Keratinocyte (primary cell): ENCODE measurements around the gene RASA3. TPM values are rescaled to one million over a fixed set of nuclear protein-coding genes. Genes with fewer than 3 reads are reported as not detected.

Experiments
- DNase-seq: peaks from one replicate; pipeline ENCODE4 v3.0.0-alpha.2; 2011; ENCODE audit warnings: low read depth, missing footprints, low spot score
- FAIRE-seq: peaks from 2 replicates; lab custom pipeline; 2011; peaks lifted over from hg19 to GRCh38; lab: Jason Lieb, UNC
- H2AFZ ChIP-seq: 2 replicates; pipeline ENCODE4 v1.6.0; 2012; ENCODE audit warnings: low read length, control low read depth, inconsistent platforms; ENCODE audit not compliant: control insufficient read depth
- H3K27ac ChIP-seq: 2 replicates; pipeline ENCODE4 v1.5.1; 2011; ENCODE audit warnings: low read length; ENCODE audit not compliant: control insufficient read depth, insufficient read depth
- H3K27me3 ChIP-seq: 3 replicates; pipeline ENCODE4 v1.6.0; 2011; ENCODE audit warnings: low read length; ENCODE audit not compliant: control insufficient read depth, insufficient read depth; ENCODE audit errors: extremely low read depth
- H3K36me3 ChIP-seq, 2 experiments: 2 replicates in 1 of 2; 3 replicates in 1 of 2; pipeline ENCODE4 v1.5.1; 2011; ENCODE audit warnings: low read length in 2 of 2, mild to moderate bottlenecking in 1 of 2; ENCODE audit not compliant: control insufficient read depth in 2 of 2, insufficient read depth in 2 of 2; ENCODE audit errors: extremely low read depth in 1 of 2
- H3K4me1 ChIP-seq: 3 replicates; pipeline ENCODE4 v1.5.1; 2011; ENCODE audit warnings: low read length; ENCODE audit not compliant: control insufficient read depth, insufficient read depth; ENCODE audit errors: extremely low read depth
- H3K4me2 ChIP-seq: 3 replicates; pipeline ENCODE4 v1.6.0; 2011; ENCODE audit warnings: low read depth, low read length; ENCODE audit not compliant: control insufficient read depth, insufficient read depth; ENCODE audit errors: extremely low read depth
- H3K4me3 ChIP-seq, 3 experiments: fragments of 200-600 bp in 1 of 3; sonication (generic) in 1 of 3; 2 replicates in 2 of 3; 3 replicates in 1 of 3; pipeline ENCODE4 v1.5.1; 2011 to 2016; ENCODE audit warnings: low read length in 3 of 3, mild to moderate bottlenecking in 3 of 3, control low read depth in 2 of 3, inconsistent platforms in 1 of 3, low read depth in 1 of 3, mixed read lengths in 1 of 3, mixed run types in 1 of 3, moderate library complexity in 1 of 3; ENCODE audit not compliant: control insufficient read depth in 2 of 3, insufficient read depth in 2 of 3; ENCODE audit errors: extremely low read depth in 1 of 3
- H3K79me2 ChIP-seq: 2 replicates; pipeline ENCODE4 v1.6.0; 2012; ENCODE audit warnings: low read length; ENCODE audit not compliant: control insufficient read depth, insufficient read depth
- H3K9ac ChIP-seq: 3 replicates; pipeline ENCODE4 v1.6.0; 2011; ENCODE audit warnings: low read length; ENCODE audit not compliant: control insufficient read depth, insufficient read depth; ENCODE audit errors: extremely low read depth
- H3K9me1 ChIP-seq: 3 replicates; pipeline ENCODE4 v1.6.0; 2011; ENCODE audit warnings: low read length; ENCODE audit not compliant: control insufficient read depth, insufficient read depth; ENCODE audit errors: extremely low read depth
- H3K9me3 ChIP-seq: 2 replicates; pipeline ENCODE4 v1.5.1; 2012; ENCODE audit warnings: low read depth, low read length; ENCODE audit not compliant: control insufficient read depth
- H4K20me1 ChIP-seq: 3 replicates; pipeline ENCODE4 v1.6.0; 2011; ENCODE audit warnings: low read length; ENCODE audit not compliant: control insufficient read depth, insufficient read depth; ENCODE audit errors: extremely low read depth
- CTCF ChIP-seq, 3 experiments: IDR thresholded peaks in 1 of 3; conservative IDR thresholded peaks in 1 of 3; optimal IDR thresholded peaks in 1 of 3; 2 replicates in 2 of 3; 3 replicates in 1 of 3; pipeline versions ENCODE3 to v1.5.1; 2011; ENCODE audit warnings: low read length in 3 of 3, mild to moderate bottlenecking in 3 of 3, moderate library complexity in 2 of 3, control low read depth in 1 of 3, inconsistent platforms in 1 of 3; ENCODE audit not compliant: insufficient read depth in 2 of 3; ENCODE audit errors: extremely low read depth in 1 of 3
- EZH2 ChIP-seq: IDR thresholded peaks from one replicate; pipeline ENCODE4 v1.6.1; 2012; ENCODE audit warnings: inconsistent platforms, mild to moderate bottlenecking, low read length, moderate library complexity
- dilution Hi-C: fragments of 300-500 bp; cut with MboI; formaldehyde crosslinking; loops from one replicate; pipeline ENCODE4 v1.7.0; 2020; ENCODE audit warnings: low sequenced_read_pairs; ENCODE audit not compliant: extremely low pct_ligation_motif_present
- polyA plus RNA-seq, 5 experiments: library from polyadenylated mRNA; depleted of rRNA in 3 of 5; stranded (reverse) in 3 of 5; stranded (forward) in 1 of 5; unstranded in 1 of 5; fragments of >200 nt; gene quantifications; 1 replicate in 1 of 5; 2 replicates in 3 of 5; 3 replicates in 1 of 5; pipeline versions ENCODE4 v1.2.1 to v1.2.3, GENCODE V29; 2011 to 2012; ENCODE audit warnings: missing spikeins in 2 of 5, low read depth in 1 of 5, low replicate concordance in 1 of 5

Gene RASA3
- polyA plus RNA-seq, 1 donor (not counting 4 experiments of a cell fraction or from before 2014, with no cell fraction given) = 4.1 TPM

GRCh38 chr13:114131583-114132418 is 622 bp downstream of the RASA3 start:
- H2AFZ ChIP-seq = peak overlapping the region; percentile 68
- no peaks in the 10 kb centered on the region for H3K9me1 ChIP-seq
- peak overlapping the region; percentile 64 to 81 (median 78) for H3K4me3 ChIP-seq
- no peaks in the 10 kb centered on the region for H3K27me3 ChIP-seq
- H3K4me2 ChIP-seq = peak overlapping the region; percentile 93
- dilution Hi-C loops = no loop called here
- peaks cover 13% of the 10 kb centered on the region for H3K4me1 ChIP-seq
- H3K9me3 ChIP-seq = no peaks in the 10 kb centered on the region
- H4K20me1 ChIP-seq = no peaks in the 10 kb centered on the region
- H3K36me3 ChIP-seq = no peaks in the 10 kb centered on the region
- peak overlapping the region; percentile 64 for H3K9ac ChIP-seq
- FAIRE-seq (no peak), DNase-seq (no peak)
- no peak overlapping the region for H3K27ac ChIP-seq
- no peak for TF ChIP-seq EZH2
- TF ChIP-seq CTCF (optimal IDR thresholded peaks at IDR 0.05 in 1 of 3, IDR thresholded peaks at IDR 0.05 in 1 of 3, conservative IDR thresholded peaks at IDR 0.05 in 1 of 3; ENCODE audit: extremely low read depth in 1 of 3, insufficient read depth in 2 of 3, low read length in 3 of 3) = no peak
- H3K79me2 ChIP-seq = peaks cover 25% of the 10 kb centered on the region

- H3K9me1 ChIP-seq = no peaks in the 10 kb centered on the region
- H3K36me3 ChIP-seq = no peaks in the 10 kb centered on the region
- H2AFZ ChIP-seq = peak overlapping the region; percentile 80
- peak; percentile 93 for FAIRE-seq
- dilution Hi-C loops = no loop called here
- TF ChIP-seq EZH2 = no peak
- TF ChIP-seq CTCF (optimal IDR thresholded peaks at IDR 0.05 in 1 of 3, IDR thresholded peaks at IDR 0.05 in 1 of 3, conservative IDR thresholded peaks at IDR 0.05 in 1 of 3; ENCODE audit: extremely low read depth in 1 of 3, insufficient read depth in 2 of 3, low read length in 3 of 3) = no peak
- no peaks in the 10 kb centered on the region for H3K27me3 ChIP-seq
- H3K27ac ChIP-seq = peak overlapping the region; percentile 58
- peak overlapping the region; percentile 64 for H3K9ac ChIP-seq
- H3K9me3 ChIP-seq = no peaks in the 10 kb centered on the region
- peak overlapping the region; percentile 93 for H3K4me2 ChIP-seq
- DNase-seq = no peak
- peak overlapping the region; percentile 64 to 81 (median 78) for H3K4me3 ChIP-seq
- peaks cover 30% of the 10 kb centered on the region for H3K79me2 ChIP-seq
- H4K20me1 ChIP-seq = no peaks in the 10 kb centered on the region
- peaks cover 13% of the 10 kb centered on the region for H3K4me1 ChIP-seq
Observed at GRCh38 chr13:114130837-114131582, 1.4 kb downstream of the RASA3 start.
